ENCODE data around the gene LSM11. TPM values are rescaled to one million over a fixed set of nuclear protein-coding genes. Genes with fewer than 3 reads are reported as not detected.

The LSM11 gene
- total and polyA plus RNA-seq, 2 of the 4 experiments (the other 2 are of a cell fraction): 1.4 to 3.0 TPM

- Histone ChIP-seq H4K20me1 (ENCODE audit: insufficient read depth, low read length) (no peaks in the 10 kb centered on the region), H3K56ac (ENCODE audit: extremely low read depth, insufficient read depth, low read length) (no peak overlapping the region), H3K9ac (ENCODE audit: low read depth, low read length) (no peak overlapping the region), H2BK120ac (ENCODE audit: low read depth, low read length) (peak overlapping the region; percentile 77), H2BK5ac (ENCODE audit: low read depth, low read length, poor library complexity, severe bottlenecking) (peak overlapping the region; percentile 5), H3K27ac (ENCODE audit: insufficient read depth, low read length) (no peak overlapping the region), H4K8ac (ENCODE audit: low read depth in 2 of 2, low read length in 2 of 2) (peak overlapping the region; percentile 23 to 67; a peak in 2 of 4 replicates), H4K91ac (ENCODE audit: insufficient read depth, low read depth, low read length) (peak overlapping the region; percentile 25; the same call in 1 of the 2 replicates), H3K9me1 (ENCODE audit: insufficient read depth, low read length) (peaks cover 5% of the 10 kb centered on the region), H3K4me1 (ENCODE audit: control insufficient read depth, insufficient read depth, low read length) (peaks cover 2% of the 10 kb centered on the region; the same call in 1 of the 2 replicates), H2BK20ac (ENCODE audit: low read depth, low read length) (peak overlapping the region; percentile 78), H3K27me3 (ENCODE audit: control insufficient read depth, insufficient read depth, low read length) (no peaks in the 10 kb centered on the region), H2AK9ac (replicated peaks; ENCODE audit: low read depth, low read length, poor library complexity) (peak overlapping the region; percentile 46), H3K36me3 (ENCODE audit: control insufficient read depth, insufficient read depth, low read length) (no peaks in the 10 kb centered on the region), H3K4me2 (ENCODE audit: low read depth, low read length) (no peak overlapping the region), H2AFZ (replicated peaks; ENCODE audit: low read length, poor library complexity) (peak overlapping the region; percentile 49), H3K23ac (ENCODE audit: low read depth, low read length) (0 out of 2 replicates have a peak overlapping the region, but pooled peaks have one; percentile 70), H3K4ac (ENCODE audit: low read depth, low read length) (peak overlapping the region; percentile 84), H4K5ac (ENCODE audit: low read depth, low read length) (no peak overlapping the region), H2AK5ac (ENCODE audit: low read depth, low read length) (peak overlapping the region; percentile 92), H3K14ac (replicated peaks; ENCODE audit: low read depth, low read length) (peak overlapping the region; percentile 70), H2BK15ac (ENCODE audit: low read depth, low read length) (peak overlapping the region; percentile 91; the same call in 1 of the 3 replicates), H3K9me3 (ENCODE audit: control insufficient read depth, insufficient read depth, low read length) (no peaks in the 10 kb centered on the region), H3K4me3 (ENCODE audit: insufficient read depth, low read depth, low read length) (no peak overlapping the region), H3K79me1 (ENCODE audit: low read depth in 1 of 2, low read length in 2 of 2) (no peaks in the 10 kb centered on the region), H3K18ac (ENCODE audit: low read depth, low read length) (0 out of 2 replicates have a peak overlapping the region, but pooled peaks have one; percentile 28)
- BruUV-seq (replicated peaks): no TSS peak
- in situ Hi-C loops (cut with MboI; ENCODE audit: low sequenced_read_pairs) (loop anchor here (10.0 kb wide), 2 partner anchors 209 to 359 kb away; no protein-coding TSS in a partner anchor), intact Hi-C loops (cut with micrococcal nuclease) (loop anchor here (10.0 kb wide), 1 partner anchor 209 kb away; no protein-coding TSS in a partner anchor), dilution Hi-C loops (cut with HindIII; ENCODE audit: low sequenced_read_pairs, unreplicated experiment) (no loop called here)
- ChIA-PET CTCF (no interaction called here), POLR2A (ENCODE audit: unreplicated experiment) (no interaction called here)
- TF ChIP-seq RCOR1 (IDR thresholded peaks at IDR 0.05; ENCODE audit: insufficient replicate concordance, low read length) (no peak), SMC3 (IDR thresholded peaks at IDR 0.05; ENCODE audit: low read depth, low read length) (no peak), BHLHE40 (IDR thresholded peaks at IDR 0.05; ENCODE audit: low read depth, low read length) (no peak), MXI1 (IDR thresholded peaks at IDR 0.05; ENCODE audit: borderline replicate concordance, low read depth, low read length) (no peak), CEBPB (IDR thresholded peaks at IDR 0.05; ENCODE audit: low read depth, low read length) (no peak), MAFK (IDR thresholded peaks at IDR 0.05; ENCODE audit: low read depth, low read length) (no peak), NFE2L2 (IDR thresholded peaks at IDR 0.05; ENCODE audit: low read depth, low read length) (no peak), MAZ (IDR thresholded peaks at IDR 0.05; ENCODE audit: borderline replicate concordance, low read depth, low read length) (no peak), RAD21 (IDR thresholded peaks at IDR 0.05; ENCODE audit: low read length) (no peak), USF2 (IDR thresholded peaks at IDR 0.05; ENCODE audit: low read depth, low read length) (no peak)
- TF ChIP-seq, protein P1, sequence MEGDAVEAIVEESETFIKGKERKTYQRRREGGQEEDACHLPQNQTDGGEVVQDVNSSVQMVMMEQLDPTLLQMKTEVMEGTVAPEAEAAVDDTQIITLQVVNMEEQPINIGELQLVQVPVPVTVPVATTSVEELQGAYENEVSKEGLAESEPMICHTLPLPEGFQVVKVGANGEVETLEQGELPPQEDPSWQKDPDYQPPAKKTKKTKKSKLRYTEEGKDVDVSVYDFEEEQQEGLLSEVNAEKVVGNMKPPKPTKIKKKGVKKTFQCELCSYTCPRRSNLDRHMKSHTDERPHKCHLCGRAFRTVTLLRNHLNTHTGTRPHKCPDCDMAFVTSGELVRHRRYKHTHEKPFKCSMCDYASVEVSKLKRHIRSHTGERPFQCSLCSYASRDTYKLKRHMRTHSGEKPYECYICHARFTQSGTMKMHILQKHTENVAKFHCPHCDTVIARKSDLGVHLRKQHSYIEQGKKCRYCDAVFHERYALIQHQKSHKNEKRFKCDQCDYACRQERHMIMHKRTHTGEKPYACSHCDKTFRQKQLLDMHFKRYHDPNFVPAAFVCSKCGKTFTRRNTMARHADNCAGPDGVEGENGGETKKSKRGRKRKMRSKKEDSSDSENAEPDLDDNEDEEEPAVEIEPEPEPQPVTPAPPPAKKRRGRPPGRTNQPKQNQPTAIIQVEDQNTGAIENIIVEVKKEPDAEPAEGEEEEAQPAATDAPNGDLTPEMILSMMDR (conservative IDR thresholded peaks at IDR 0.05; ENCODE audit: low read depth, low read length): no peak
- ATAC-seq (ENCODE audit: low read depth) (no peak), DNase-seq (peak; percentile 13)
- 100% methylated on average over 1 of the region's 4 CpGs; no CpG with 5 or more reads in 1 of the 2 experiments for WGBS, 2 experiments (ENCODE audit: extremely low coverage in 2 of 2, insufficient read length in 1 of 2)
These were observed 29.5 kb upstream of the LSM11 start for GRCh38 chr5:157713830-157714595.
